Body of pancreas (tissue), 4 donors: ENCODE data around the gene POLR3A. TPM values are rescaled to one million over a fixed set of nuclear protein-coding genes. Genes with fewer than 3 reads are reported as not detected.

Source experiments
- ATAC-seq: fragments of 150-250 bp; one replicate; pipeline ENCODE4 v1.9.1; 2016
- DNase-seq, 4 donors: peaks; one replicate each; pipeline ENCODE4 v3.0.0-alpha.2; 2019
- H3K27ac ChIP-seq, 4 donors: fragments of 200-600 bp; sonication (generic); 1 replicate in 3 of 4; 2 replicates in 1 of 4; pipeline versions ENCODE4 v1.5.1 to v1.6.1; 2016 to 2019; ENCODE audit warnings: mild to moderate bottlenecking in 1 of 4, mixed read lengths in 1 of 4, moderate library complexity in 1 of 4
- H3K27me3 ChIP-seq, 2 donors: fragments of 200-600 bp; sonication (generic); one replicate each; pipeline ENCODE4 v1.6.0; 2016; ENCODE audit warnings: mild to moderate bottlenecking in 1 of 2
- H3K36me3 ChIP-seq, 2 donors: fragments of 200-600 bp; sonication (generic); replicated peaks in 1 of 2; 2 replicates each; pipeline ENCODE4 v1.5.1; 2016; ENCODE audit warnings: low read depth in 2 of 2; ENCODE audit not compliant: insufficient read depth in 1 of 2
- H3K4me1 ChIP-seq: fragments of 200-600 bp; sonication (generic); one replicate; pipeline ENCODE4 v1.6.0; 2016
- H3K4me3 ChIP-seq, 2 donors: fragments of 200-600 bp; sonication (generic); 1 replicate in 1 of 2; 2 replicates in 1 of 2; pipeline ENCODE4 v1.5.1; 2016 to 2019
- H3K9me3 ChIP-seq, 3 donors: fragments of 200-600 bp; sonication (generic); 1 replicate in 2 of 3; 2 replicates in 1 of 3; pipeline ENCODE4 v1.5.1; 2016
- CTCF ChIP-seq, 7 experiments: fragments of 450-650 bp in 4 of 7; fragments of 200-600 bp in 3 of 7; sonication (generic) in 3 of 7; IDR thresholded peaks; one replicate each; pipeline ENCODE4 v1.5.1; 2016 to 2019; ENCODE audit warnings: antibody characterized with exemption in 7 of 7
- POLR2A ChIP-seq, 3 donors: fragments of 450-650 bp; IDR thresholded peaks; one replicate each; pipeline ENCODE4 v1.6.1; 2016; ENCODE audit warnings: antibody characterized with exemption in 3 of 3, mild to moderate bottlenecking in 2 of 3
- WGBS, 2 donors: methylation state at CpG; one replicate each; pipeline ENCODE4 v1.1.5; 2017; 5-methylcytosine and 5-hydroxymethylcytosine counted together
- intact Hi-C: fragments of 100-400 bp; cut with DNase I; formaldehyde crosslinking; loops from one replicate; pipeline ENCODE4 v1.15.1; 2023
- total RNA-seq, 2 donors: library from RNA; depleted of rRNA; stranded (reverse); fragments of >200 nt; gene quantifications; one replicate each; pipeline ENCODE4 v1.1.0, GENCODE V29; 2016

POLR3A gene
- total RNA-seq, 2 donors from 2014 or later, result 7.9 to 10.4 TPM

GRCh38 chr10:77944519-77944918, 84.8 kb downstream of the POLR3A start:
- Histone ChIP-seq H3K36me3 (no peaks in the 10 kb centered on the region), H3K27me3 (no peaks in the 10 kb centered on the region), H3K4me3 (no peak overlapping the region), H3K9me3 (no peaks in the 10 kb centered on the region), H3K4me1 (no peaks in the 10 kb centered on the region), H3K27ac (no peak overlapping the region)
- intact Hi-C loops, result no loop called here
- DNase-seq, result no peak
- WGBS, 2 donors, result 35 to 48% methylated on average over 4 of the region's 4 CpGs
- no peak for ATAC-seq
- TF ChIP-seq CTCF (IDR thresholded peaks at IDR 0.05), result no peak
- no peak for TF ChIP-seq POLR2A (IDR thresholded peaks at IDR 0.05)

GRCh38 chr10:77943121-77943901, 86.0 kb downstream of the POLR3A start:
- intact Hi-C loops, result no loop called here
- ATAC-seq, result peak; percentile 50
- no peaks in the 10 kb centered on the region for H3K4me1 ChIP-seq
- H3K36me3 ChIP-seq, result no peaks in the 10 kb centered on the region
- WGBS, 2 donors, result 50 to 55% methylated on average over 7 to 8 of the region's 8 CpGs
- H3K4me3 ChIP-seq, result no peak overlapping the region
- no peaks in the 10 kb centered on the region for H3K9me3 ChIP-seq
- peak overlapping the region in 2 of 4 donors; percentile 3 to 36 for H3K27ac ChIP-seq
- H3K27me3 ChIP-seq, result no peaks in the 10 kb centered on the region
- TF ChIP-seq POLR2A (IDR thresholded peaks at IDR 0.05), result no peak
- no peak for TF ChIP-seq CTCF (IDR thresholded peaks at IDR 0.05)
- peak in 3 of 4 donors; percentile 15 to 51 (median 29) for DNase-seq

GRCh38 chr10:77941790-77942189, 87.5 kb downstream of the POLR3A start:
- WGBS, 2 donors, result 88 to 94% methylated on average over 5 to 6 of the region's 6 CpGs
- no peak for ATAC-seq
- H3K4me3 ChIP-seq, result no peak overlapping the region

GRCh38 chr10:77940627-77941026, 88.7 kb downstream of the POLR3A start:
- Histone ChIP-seq H3K27me3 (no peaks in the 10 kb centered on the region), H3K4me3 (no peak overlapping the region), H3K9me3 (no peaks in the 10 kb centered on the region), H3K4me1 (no peaks in the 10 kb centered on the region), H3K36me3 (no peaks in the 10 kb centered on the region), H3K27ac (no peak overlapping the region)
- TF ChIP-seq CTCF (IDR thresholded peaks at IDR 0.05), result no peak
- TF ChIP-seq POLR2A (IDR thresholded peaks at IDR 0.05), result no peak
- intact Hi-C loops, result no loop called here
- WGBS, 2 donors, result 75 to 79% methylated on average over 3 of the region's 3 CpGs
- DNase-seq, result no peak
- no peak for ATAC-seq

More at GRCh38 chr10:77941790-77942189, 87.5 kb downstream of the POLR3A start:
- no peak for DNase-seq
- H3K4me1 ChIP-seq, result no peaks in the 10 kb centered on the region
- no peaks in the 10 kb centered on the region for H3K9me3 ChIP-seq
- no peaks in the 10 kb centered on the region for H3K27me3 ChIP-seq
- H3K27ac ChIP-seq, result no peak overlapping the region
- intact Hi-C loops, result no loop called here
- TF ChIP-seq POLR2A (IDR thresholded peaks at IDR 0.05) (no peak), CTCF (IDR thresholded peaks at IDR 0.05) (no peak)
- no peaks in the 10 kb centered on the region for H3K36me3 ChIP-seq

DNA sequence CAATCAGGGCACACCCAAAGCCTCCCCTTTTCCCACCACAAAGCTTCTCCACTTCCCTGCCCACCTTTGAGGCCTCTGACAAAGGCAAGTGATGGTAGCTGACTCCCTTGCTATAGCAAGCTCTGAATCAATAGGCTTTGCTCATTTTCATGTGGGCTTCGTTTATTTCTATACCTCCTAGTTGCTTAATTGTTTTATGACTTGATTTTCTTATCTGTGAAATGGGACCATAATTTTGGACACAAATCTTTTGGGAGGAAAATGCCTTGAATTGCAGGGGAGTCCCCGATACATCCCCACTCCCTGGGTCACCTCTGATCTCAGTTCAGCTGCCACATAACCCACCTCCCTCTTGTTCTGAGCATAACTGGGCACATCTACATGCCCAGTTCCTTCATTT, 89.1 kb downstream of the POLR3A start:
- Histone ChIP-seq H3K27ac (no peak overlapping the region), H3K27me3 (no peaks in the 10 kb centered on the region), H3K4me3 (no peak overlapping the region), H3K9me3 (no peaks in the 10 kb centered on the region), H3K36me3 (no peaks in the 10 kb centered on the region), H3K4me1 (no peaks in the 10 kb centered on the region)
- intact Hi-C loops, result no loop called here
- 75 to 85% methylated on average over 2 of the region's 2 CpGs for WGBS, 2 donors
- no peak for DNase-seq
- no peak for ATAC-seq
- TF ChIP-seq CTCF (IDR thresholded peaks at IDR 0.05), result no peak
- TF ChIP-seq POLR2A (IDR thresholded peaks at IDR 0.05), result no peak
